ENCODE results near the gene FBXO8.

DNA sequence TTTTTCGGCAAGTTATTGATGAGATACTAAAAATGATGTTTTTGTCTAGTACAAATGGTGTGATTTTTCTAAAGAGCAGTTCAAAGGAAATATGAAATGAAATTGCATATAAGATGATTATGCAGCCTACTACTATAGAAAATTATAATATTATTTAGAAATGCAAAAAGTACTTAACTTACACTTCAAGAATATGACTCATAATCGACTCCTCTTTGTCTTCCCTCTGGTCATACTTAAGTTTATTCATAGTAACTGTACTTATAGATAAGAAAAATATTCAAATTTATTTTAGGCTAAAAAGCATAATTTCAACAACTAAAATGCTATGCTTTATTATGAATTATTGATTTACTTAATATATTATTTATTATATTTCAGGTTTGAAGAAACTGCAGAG, 33.5 kb upstream of the FBXO8 start:
- TF ChIP-seq, protein P1, sequence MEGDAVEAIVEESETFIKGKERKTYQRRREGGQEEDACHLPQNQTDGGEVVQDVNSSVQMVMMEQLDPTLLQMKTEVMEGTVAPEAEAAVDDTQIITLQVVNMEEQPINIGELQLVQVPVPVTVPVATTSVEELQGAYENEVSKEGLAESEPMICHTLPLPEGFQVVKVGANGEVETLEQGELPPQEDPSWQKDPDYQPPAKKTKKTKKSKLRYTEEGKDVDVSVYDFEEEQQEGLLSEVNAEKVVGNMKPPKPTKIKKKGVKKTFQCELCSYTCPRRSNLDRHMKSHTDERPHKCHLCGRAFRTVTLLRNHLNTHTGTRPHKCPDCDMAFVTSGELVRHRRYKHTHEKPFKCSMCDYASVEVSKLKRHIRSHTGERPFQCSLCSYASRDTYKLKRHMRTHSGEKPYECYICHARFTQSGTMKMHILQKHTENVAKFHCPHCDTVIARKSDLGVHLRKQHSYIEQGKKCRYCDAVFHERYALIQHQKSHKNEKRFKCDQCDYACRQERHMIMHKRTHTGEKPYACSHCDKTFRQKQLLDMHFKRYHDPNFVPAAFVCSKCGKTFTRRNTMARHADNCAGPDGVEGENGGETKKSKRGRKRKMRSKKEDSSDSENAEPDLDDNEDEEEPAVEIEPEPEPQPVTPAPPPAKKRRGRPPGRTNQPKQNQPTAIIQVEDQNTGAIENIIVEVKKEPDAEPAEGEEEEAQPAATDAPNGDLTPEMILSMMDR (IDR thresholded peaks at IDR 0.05), result no peak
- TF ChIP-seq POLR2AphosphoS5 (IDR thresholded peaks at IDR 0.05; ENCODE audit: low read depth, low read length) (no peak), SIN3A (IDR thresholded peaks at IDR 0.05; ENCODE audit: borderline replicate concordance, insufficient read depth, low read depth, low read length) (no peak), TCF7L2 (IDR thresholded peaks at IDR 0.05; ENCODE audit: low read depth, low read length) (no peak)
- TF ChIP-seq, protein P2, sequence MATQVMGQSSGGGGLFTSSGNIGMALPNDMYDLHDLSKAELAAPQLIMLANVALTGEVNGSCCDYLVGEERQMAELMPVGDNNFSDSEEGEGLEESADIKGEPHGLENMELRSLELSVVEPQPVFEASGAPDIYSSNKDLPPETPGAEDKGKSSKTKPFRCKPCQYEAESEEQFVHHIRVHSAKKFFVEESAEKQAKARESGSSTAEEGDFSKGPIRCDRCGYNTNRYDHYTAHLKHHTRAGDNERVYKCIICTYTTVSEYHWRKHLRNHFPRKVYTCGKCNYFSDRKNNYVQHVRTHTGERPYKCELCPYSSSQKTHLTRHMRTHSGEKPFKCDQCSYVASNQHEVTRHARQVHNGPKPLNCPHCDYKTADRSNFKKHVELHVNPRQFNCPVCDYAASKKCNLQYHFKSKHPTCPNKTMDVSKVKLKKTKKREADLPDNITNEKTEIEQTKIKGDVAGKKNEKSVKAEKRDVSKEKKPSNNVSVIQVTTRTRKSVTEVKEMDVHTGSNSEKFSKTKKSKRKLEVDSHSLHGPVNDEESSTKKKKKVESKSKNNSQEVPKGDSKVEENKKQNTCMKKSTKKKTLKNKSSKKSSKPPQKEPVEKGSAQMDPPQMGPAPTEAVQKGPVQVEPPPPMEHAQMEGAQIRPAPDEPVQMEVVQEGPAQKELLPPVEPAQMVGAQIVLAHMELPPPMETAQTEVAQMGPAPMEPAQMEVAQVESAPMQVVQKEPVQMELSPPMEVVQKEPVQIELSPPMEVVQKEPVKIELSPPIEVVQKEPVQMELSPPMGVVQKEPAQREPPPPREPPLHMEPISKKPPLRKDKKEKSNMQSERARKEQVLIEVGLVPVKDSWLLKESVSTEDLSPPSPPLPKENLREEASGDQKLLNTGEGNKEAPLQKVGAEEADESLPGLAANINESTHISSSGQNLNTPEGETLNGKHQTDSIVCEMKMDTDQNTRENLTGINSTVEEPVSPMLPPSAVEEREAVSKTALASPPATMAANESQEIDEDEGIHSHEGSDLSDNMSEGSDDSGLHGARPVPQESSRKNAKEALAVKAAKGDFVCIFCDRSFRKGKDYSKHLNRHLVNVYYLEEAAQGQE (IDR thresholded peaks at IDR 0.05; ENCODE audit: insufficient read depth in 1 of 2, low read depth in 2 of 2, low read length in 1 of 2), result no peak
